ENCODE data around the gene PDE6A. TPM values are rescaled to one million over a fixed set of nuclear protein-coding genes. Genes with fewer than 3 reads are reported as not detected.

The PDE6A gene
- total RNA-seq (not detected), total RNA-seq (0 to 0.16 (median 0) reads per million in 172 experiments)
- polyA plus RNA-seq (2013, experiment 1 of 2): not detected
- polyA plus RNA-seq (2013, experiment 2 of 2): 0.03 TPM

- no peak for ATAC-seq (ENCODE audit: poor library complexity)
Observed at GRCh38 chr5:149944666-149945065, at the start of gene PDE6A. Gene PDE6A (minus strand): TSS chr5:149944793. CDS start chr5:149944673, 120 bp downstream.

DNA sequence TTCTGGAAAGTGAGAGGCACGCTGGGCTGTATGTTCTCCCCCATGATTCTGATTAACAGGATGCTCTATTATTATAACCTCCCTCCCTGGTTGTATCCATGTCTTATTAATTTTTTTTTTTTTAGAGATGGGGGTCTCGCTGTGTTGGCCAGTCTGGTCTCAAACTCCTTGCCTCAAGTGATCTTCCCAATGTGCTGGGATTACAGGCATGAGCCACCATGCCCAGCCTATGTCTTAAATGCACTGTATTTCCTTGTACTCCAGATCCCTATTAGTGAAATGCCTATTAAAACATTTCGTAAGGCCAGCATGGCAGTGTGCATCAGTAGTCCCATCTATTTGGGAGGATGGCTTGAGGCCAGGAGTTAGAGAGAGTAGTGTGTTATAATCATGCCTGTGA lies 48.9 kb upstream of the PDE6A start:
- H3K27ac ChIP-seq (ENCODE audit: low read depth in 1 of 2, low read length in 2 of 2): no peak overlapping the region
- ChIA-PET POLR2A (no interaction called here), CTCF (interaction anchor here (1.7 kb wide), 1 partner anchor 159 kb away, joined by 7 read pairs; no protein-coding TSS in a partner anchor)
- intact Hi-C loops (cut with DNase I, micrococcal nuclease): loop anchor here in 1 of 2 experiments (5.0 to 10.0 kb wide), 3 partner anchors 141 to 1609 kb away; partner anchors contain the start of genes FBXO38 and TCOF1
- no peak for ATAC-seq (ENCODE audit: poor library complexity)
- no peaks in the 10 kb centered on the region for H3K36me3 ChIP-seq (ENCODE audit: insufficient read depth, low read length)
- Mint-ChIP-seq H3K4me3 (no peak overlapping the region), H3K9me3 (no peaks in the 10 kb centered on the region), H3K27ac (no peak overlapping the region), H3K27me3 (no peaks in the 10 kb centered on the region), H3K4me1 (ENCODE audit: low read depth) (peaks cover under 1% of the 10 kb centered on the region), H3K36me3 (ENCODE audit: low read depth) (peaks cover 12% of the 10 kb centered on the region)
- H3K4me3 ChIP-seq (ENCODE audit: low read length): no peak overlapping the region
- H3K4me1 ChIP-seq (ENCODE audit: insufficient read depth, low read length): no peaks in the 10 kb centered on the region
- TF ChIP-seq CTCF (IDR thresholded peaks at IDR 0.05): no peak
- H3K27me3 ChIP-seq (ENCODE audit: control insufficient read depth in 1 of 2, insufficient read depth in 2 of 2, low read length in 2 of 2): no peaks in the 10 kb centered on the region
- H3K9me3 ChIP-seq (ENCODE audit: control insufficient read depth in 1 of 2, insufficient read depth in 1 of 2, low read length in 2 of 2): no peaks in the 10 kb centered on the region
- DNase-seq: no peak

More at GRCh38 chr5:149944666-149945065, at the start of gene PDE6A:
- Histone ChIP-seq H3K27ac (ENCODE audit: low read depth in 1 of 2, low read length in 2 of 2) (no peak within 1 kb of the TSS), H3K27me3 (ENCODE audit: control insufficient read depth in 1 of 2, insufficient read depth in 2 of 2, low read length in 2 of 2) (peaks cover 0 to 2% of the 10 kb centered on the region in 2 experiments), H3K4me3 (ENCODE audit: low read length) (no peak within 1 kb of the TSS), H3K9me3 (ENCODE audit: control insufficient read depth in 1 of 2, insufficient read depth in 1 of 2, low read length in 2 of 2) (no peaks in the 10 kb centered on the region), H3K4me1 (ENCODE audit: insufficient read depth, low read length) (no peaks in the 10 kb centered on the region), H3K36me3 (ENCODE audit: insufficient read depth, low read length) (no peaks in the 10 kb centered on the region)
- TF ChIP-seq CTCF (IDR thresholded peaks at IDR 0.05): no peak
- Mint-ChIP-seq H3K27ac (no peak within 1 kb of the TSS), H3K4me1 (ENCODE audit: low read depth) (no peaks in the 10 kb centered on the region), H3K9me3 (no peaks in the 10 kb centered on the region), H3K27me3 (peaks cover 6% of the 10 kb centered on the region), H3K4me3 (no peak within 1 kb of the TSS), H3K36me3 (ENCODE audit: low read depth) (no peaks in the 10 kb centered on the region)
- no peak for DNase-seq
- intact Hi-C loops (cut with DNase I, micrococcal nuclease): no loop called here
- ChIA-PET POLR2A (no interaction called here), CTCF (no interaction called here)

GRCh38 chr5:149990518-149991376 lies 46.2 kb upstream of the PDE6A start:
- Mint-ChIP-seq H3K27me3 (no peaks in the 10 kb centered on the region), H3K4me3 (no peak overlapping the region), H3K4me1 (ENCODE audit: low read depth) (no peaks in the 10 kb centered on the region), H3K27ac (no peak overlapping the region), H3K36me3 (ENCODE audit: low read depth) (peaks cover 10% of the 10 kb centered on the region), H3K9me3 (no peaks in the 10 kb centered on the region)
- intact Hi-C loops (cut with DNase I, micrococcal nuclease): loop anchor here (1.0 to 10.0 kb wide), 5 partner anchors 138 to 1606 kb away; partner anchors contain the start of genes FBXO38 (in 1 of the 2) and TCOF1 (in 1 of the 2)
- peak; percentile 94 for ATAC-seq (ENCODE audit: poor library complexity)
- ChIA-PET CTCF (interaction anchor here (0.6 to 2.6 kb wide), 21 partner anchors 9 to 459 kb away, joined by 3 to 26 read pairs (median 5); partner anchors contain the start of genes HMGXB3, RPS14, SLC26A2 and TIGD6), POLR2A (interaction anchor here (1.2 kb wide), 1 partner anchor 156 kb away, joined by 3 read pairs; no protein-coding TSS in a partner anchor)
- TF ChIP-seq CTCF (IDR thresholded peaks at IDR 0.05): peak; percentile 97
- no peak overlapping the region for H3K4me3 ChIP-seq (ENCODE audit: low read length)
- H3K9me3 ChIP-seq (ENCODE audit: control insufficient read depth in 1 of 2, insufficient read depth in 1 of 2, low read length in 2 of 2): no peaks in the 10 kb centered on the region
- no peaks in the 10 kb centered on the region for H3K4me1 ChIP-seq (ENCODE audit: insufficient read depth, low read length)
- no peaks in the 10 kb centered on the region for H3K36me3 ChIP-seq (ENCODE audit: insufficient read depth, low read length)
- peak; percentile 46 to 83 (median 57) for DNase-seq
- no peaks in the 10 kb centered on the region for H3K27me3 ChIP-seq (ENCODE audit: control insufficient read depth in 1 of 2, insufficient read depth in 2 of 2, low read length in 2 of 2)
- H3K27ac ChIP-seq (ENCODE audit: low read depth in 1 of 2, low read length in 2 of 2): no peak overlapping the region

All from CD4-positive, alpha-beta T cell (primary cell).